Mesodermal cell (in vitro differentiated cells): ENCODE measurements around the gene PLA2G4E. TPM values are rescaled to one million over a fixed set of nuclear protein-coding genes. Genes with fewer than 3 reads are reported as not detected.

Source experiments
- H3K27ac ChIP-seq: 2 replicates; pipeline ENCODE4 v1.7.0; 2013; ENCODE audit warnings: mild to moderate bottlenecking, low read depth, low read length, moderate library complexity; ENCODE audit not compliant: severe bottlenecking
- H3K36me3 ChIP-seq: 2 replicates; pipeline ENCODE4 v1.7.1; 2013; ENCODE audit warnings: mild to moderate bottlenecking, low read length, moderate library complexity; ENCODE audit not compliant: control insufficient read depth, insufficient read depth
- H3K4me1 ChIP-seq: one replicate; pipeline ENCODE4 v1.7.1; 2013; ENCODE audit warnings: mild to moderate bottlenecking, low read length; ENCODE audit not compliant: insufficient read depth, control insufficient read depth, poor library complexity, severe bottlenecking
- H3K4me3 ChIP-seq: 2 replicates; pipeline ENCODE4 v1.7.0; 2013; ENCODE audit warnings: low read length, control low read depth, mild to moderate bottlenecking; ENCODE audit not compliant: insufficient read depth, poor library complexity, severe bottlenecking; ENCODE audit errors: extremely low read depth
- H3K9me3 ChIP-seq: 2 replicates; pipeline ENCODE4 v1.7.1; 2013; ENCODE audit warnings: mild to moderate bottlenecking, low read length, moderate library complexity; ENCODE audit not compliant: control insufficient read depth
- WGBS, 2 experiments: methylation state at CpG; one replicate each; pipeline ENCODE4 v1.1.5; 2013; ENCODE audit warnings: missing lambda C conversion rate in 2 of 2; ENCODE audit not compliant: insufficient coverage in 2 of 2; 5-methylcytosine and 5-hydroxymethylcytosine counted together
- polyA plus RNA-seq, 2 experiments: library from polyadenylated mRNA; stranded (reverse); fragments of 50-300 nt; gene quantifications; one replicate each; pipeline ENCODE4 v1.2.3, GENCODE V29; 2013

The PLA2G4E gene, protein sequence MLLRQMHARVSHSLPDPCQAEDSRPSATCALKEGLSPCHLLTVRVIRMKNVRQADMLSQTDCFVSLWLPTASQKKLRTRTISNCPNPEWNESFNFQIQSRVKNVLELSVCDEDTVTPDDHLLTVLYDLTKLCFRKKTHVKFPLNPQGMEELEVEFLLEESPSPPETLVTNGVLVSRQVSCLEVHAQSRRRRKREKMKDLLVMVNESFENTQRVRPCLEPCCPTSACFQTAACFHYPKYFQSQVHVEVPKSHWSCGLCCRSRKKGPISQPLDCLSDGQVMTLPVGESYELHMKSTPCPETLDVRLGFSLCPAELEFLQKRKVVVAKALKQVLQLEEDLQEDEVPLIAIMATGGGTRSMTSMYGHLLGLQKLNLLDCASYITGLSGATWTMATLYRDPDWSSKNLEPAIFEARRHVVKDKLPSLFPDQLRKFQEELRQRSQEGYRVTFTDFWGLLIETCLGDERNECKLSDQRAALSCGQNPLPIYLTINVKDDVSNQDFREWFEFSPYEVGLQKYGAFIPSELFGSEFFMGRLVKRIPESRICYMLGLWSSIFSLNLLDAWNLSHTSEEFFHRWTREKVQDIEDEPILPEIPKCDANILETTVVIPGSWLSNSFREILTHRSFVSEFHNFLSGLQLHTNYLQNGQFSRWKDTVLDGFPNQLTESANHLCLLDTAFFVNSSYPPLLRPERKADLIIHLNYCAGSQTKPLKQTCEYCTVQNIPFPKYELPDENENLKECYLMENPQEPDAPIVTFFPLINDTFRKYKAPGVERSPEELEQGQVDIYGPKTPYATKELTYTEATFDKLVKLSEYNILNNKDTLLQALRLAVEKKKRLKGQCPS
- polyA plus RNA-seq (2013, experiment 1 of 2) = not detected
- polyA plus RNA-seq (2013, experiment 2 of 2) = not detected

DNA sequence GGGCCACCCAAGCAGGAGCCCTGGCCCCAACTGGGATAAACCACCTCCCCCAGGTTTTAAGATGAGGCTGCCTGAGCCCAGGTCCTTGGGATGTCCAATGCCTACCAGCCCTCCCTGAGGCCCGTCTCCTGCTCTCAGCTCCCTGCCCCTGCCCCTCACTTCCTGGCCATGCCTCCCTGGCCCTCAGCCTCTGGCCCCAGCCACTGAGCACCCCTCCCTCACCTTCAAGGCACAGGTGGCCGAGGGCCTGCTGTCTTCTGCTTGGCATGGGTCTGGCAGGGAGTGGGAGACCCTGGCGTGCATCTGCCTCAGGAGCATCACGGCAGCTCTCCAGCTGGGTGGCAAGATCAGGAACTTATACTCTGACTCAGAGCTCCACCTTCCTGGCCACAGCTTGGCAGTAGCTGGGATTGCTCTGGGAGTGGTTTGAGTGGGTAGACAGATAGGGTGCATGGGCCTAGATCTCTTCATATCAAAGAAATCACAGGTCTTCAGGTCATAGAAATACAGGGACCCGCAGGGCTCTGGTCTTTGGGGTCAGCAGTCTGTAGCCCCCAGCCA is at the start of gene PLA2G4E:
TSS of gene PLA2G4E (minus strand) at position 330 of the 561 bp plus-strand sequence. CDS start at position 318, 12 bp downstream.
- Histone ChIP-seq H3K36me3 (no peaks in the 10 kb centered on the region), H3K4me3 (no peak within 1 kb of the TSS), H3K27ac (no peak within 1 kb of the TSS), H3K9me3 (peaks cover 29% of the 10 kb centered on the region), H3K4me1 (no peaks in the 10 kb centered on the region)
- WGBS, 2 experiments = 86 to 95% methylated on average over 2 to 4 of the region's 5 CpGs

DNA sequence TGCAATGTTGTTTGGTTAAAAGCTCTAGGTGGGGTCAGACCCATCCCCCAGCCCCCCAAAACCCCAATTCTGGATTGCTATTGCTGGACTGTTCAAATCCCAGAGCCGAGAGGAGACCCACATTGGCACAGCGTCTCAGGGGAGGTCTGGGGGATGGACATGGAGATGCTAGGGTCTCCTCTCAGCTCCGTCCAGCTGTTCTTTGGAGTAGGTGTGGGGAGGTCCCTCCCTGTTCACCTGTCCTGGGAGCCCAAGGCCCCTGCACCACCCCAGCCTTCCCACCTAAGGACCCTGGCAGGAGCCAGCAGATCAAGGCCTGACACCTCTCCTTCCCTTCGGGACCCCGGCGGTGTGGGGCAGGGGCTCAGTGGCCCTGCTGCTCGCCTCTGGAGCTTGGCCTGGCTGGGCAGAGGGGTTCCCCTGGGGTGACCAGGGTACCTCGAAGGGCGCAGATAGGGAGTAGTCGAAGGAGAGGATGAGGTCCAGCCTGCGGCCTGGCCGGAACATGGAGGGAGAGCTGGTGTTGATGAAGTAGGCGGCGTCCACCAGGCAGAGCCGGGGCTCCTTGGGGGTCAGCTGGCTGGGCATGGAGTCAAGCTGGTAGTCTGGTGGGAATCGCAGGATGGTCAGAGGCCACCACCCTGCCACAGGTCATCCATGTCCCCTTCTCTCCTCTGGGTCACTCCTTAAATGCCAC is 49.6 kb upstream of the PLA2G4E start:
- no peak overlapping the region for H3K27ac ChIP-seq
- 88 to 98% methylated on average over 6 to 11 of the region's 16 CpGs for whole genome bisulfite sequencing, 2 experiments
- H3K4me3 ChIP-seq = no peak overlapping the region
- H3K9me3 ChIP-seq = no peaks in the 10 kb centered on the region
- peaks cover 5% of the 10 kb centered on the region for H3K4me1 ChIP-seq
- no peaks in the 10 kb centered on the region for H3K36me3 ChIP-seq

DNA sequence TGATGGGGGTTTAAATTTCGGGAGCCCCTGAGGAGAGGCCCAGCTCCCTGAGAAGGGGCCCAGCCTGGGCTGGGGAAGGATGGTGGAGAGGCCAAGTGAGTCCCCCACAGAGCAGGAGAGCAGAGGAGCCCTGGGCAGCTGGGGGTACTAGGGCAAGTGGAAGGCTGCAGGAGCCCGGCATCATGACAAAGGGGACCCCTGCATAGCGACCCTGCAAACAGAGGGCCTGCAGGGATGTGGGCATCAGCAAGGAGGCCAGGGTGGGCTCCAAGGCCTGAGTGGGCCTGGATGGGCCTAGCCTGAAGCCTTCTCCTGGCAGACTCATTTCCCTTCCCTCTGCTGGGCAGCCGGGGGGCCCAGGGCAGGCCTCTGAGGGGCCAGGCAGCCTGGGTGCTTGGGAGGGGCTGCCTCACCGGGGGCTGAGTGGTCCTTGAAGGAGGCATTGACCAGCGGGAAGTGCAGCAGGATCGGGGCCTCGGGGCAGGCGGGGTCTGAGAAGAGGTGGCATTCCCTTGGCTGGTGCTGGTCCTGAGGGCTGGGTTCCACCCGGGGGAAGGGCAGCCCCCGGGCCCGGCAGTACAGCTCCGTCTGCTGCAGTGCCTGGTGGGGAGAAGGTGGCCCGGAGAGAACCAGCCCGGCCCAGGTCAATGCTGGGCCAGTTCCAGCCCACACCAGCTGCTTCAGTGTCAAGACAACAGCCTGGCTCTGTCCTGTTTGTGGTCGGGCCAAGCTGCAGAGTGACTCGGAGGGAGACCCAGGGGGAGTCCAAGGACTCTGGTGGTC is 48.8 kb upstream of the PLA2G4E start:
- WGBS, 2 experiments = 88 to 96% methylated on average over 11 to 12 of the region's 17 CpGs
- H3K4me3 ChIP-seq = no peak overlapping the region
- no peaks in the 10 kb centered on the region for H3K9me3 ChIP-seq

DNA sequence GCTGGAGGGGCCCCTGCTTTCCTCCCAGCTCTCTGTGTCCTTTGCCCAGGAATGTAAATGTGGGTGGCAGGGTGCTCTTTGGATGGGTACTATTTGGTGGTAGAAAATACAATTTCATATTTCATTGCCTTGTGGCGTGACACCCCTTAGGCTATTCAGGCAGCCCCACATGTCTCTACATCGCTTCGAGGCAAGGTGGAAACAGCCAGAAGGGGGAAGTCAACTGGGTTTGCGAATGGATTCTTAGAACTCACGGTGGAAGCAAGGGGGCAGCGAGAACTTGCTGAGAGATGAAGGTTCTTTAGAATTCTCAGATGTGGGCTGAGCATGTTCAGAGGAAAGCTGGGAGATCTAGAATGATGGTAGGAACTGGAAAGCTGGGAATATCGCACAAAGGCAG is 48.2 kb upstream of the PLA2G4E start:
- Histone ChIP-seq H3K27ac (no peak overlapping the region), H3K4me3 (no peak overlapping the region), H3K36me3 (no peaks in the 10 kb centered on the region), H3K9me3 (no peaks in the 10 kb centered on the region), H3K4me1 (peaks cover 12% of the 10 kb centered on the region)
- WGBS, 2 experiments = 90 to 91% methylated on average over 6 to 7 of the region's 7 CpGs

More for the DNA sequence above, 48.8 kb upstream of the PLA2G4E start:
- Histone ChIP-seq H3K36me3 (no peaks in the 10 kb centered on the region), H3K4me1 (peaks cover 12% of the 10 kb centered on the region), H3K27ac (no peak overlapping the region)

DNA sequence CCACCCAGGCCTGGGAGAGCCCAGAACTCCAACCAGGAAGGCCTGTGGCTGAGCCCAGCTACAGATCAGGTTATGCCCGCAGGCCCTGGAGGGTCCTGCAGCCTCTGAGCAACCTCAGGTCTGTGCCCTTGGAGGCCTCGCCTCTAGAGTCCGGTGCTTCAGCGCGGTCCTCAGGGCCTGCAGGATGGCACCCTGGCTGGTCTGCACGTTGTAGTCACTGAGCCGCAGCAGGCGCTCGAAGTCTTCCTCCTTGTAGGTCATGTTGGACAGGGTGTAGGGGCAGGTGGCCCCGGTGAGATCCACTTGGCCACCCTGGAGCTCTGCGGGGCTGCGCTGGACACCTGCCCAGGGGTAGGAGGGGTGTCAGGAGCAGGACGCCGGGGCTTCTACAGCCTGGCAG is 47.8 kb upstream of the PLA2G4E start:
- no peaks in the 10 kb centered on the region for H3K9me3 ChIP-seq
- peaks cover 12% of the 10 kb centered on the region for H3K4me1 ChIP-seq
- H3K36me3 ChIP-seq = no peaks in the 10 kb centered on the region
- WGBS, 2 experiments = 96 to 98% methylated on average over 9 to 14 of the region's 14 CpGs
- H3K4me3 ChIP-seq = no peak overlapping the region
- H3K27ac ChIP-seq = no peak overlapping the region

DNA sequence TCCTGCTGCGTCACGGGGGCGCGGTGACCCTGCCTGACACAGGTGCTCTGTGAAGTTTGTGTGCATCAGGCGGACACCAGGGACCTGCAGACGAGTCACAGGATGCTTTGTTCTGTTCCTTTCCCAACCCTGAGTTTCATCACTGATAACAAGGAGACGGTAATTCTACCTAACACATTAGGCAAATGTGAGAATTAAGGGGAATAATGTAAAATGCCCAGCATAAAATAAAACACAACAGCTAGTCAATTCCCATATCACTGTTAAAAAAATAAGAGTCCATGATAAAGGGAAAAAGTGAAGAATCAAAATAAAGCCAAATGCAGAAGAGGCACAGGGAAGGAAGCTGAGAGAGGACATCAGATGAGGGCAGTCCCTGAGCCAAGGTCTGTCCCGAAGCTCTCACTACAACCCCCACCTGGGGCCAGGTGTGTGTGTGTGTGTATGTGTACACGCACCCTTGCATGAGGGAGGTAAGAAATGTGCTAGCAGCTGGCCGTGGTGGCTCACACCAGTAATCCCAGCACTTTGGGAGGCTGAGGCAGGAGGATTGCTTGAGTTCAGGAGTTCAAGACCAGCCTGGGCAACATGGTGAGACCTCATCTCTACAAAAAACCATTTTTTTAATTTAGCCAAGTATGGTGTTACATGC is 46.0 kb upstream of the PLA2G4E start:
- Histone ChIP-seq H3K9me3 (no peaks in the 10 kb centered on the region), H3K4me1 (peaks cover 12% of the 10 kb centered on the region), H3K36me3 (no peaks in the 10 kb centered on the region), H3K4me3 (no peak overlapping the region), H3K27ac (no peak overlapping the region)
- 13 to 29% methylated on average over 4 to 5 of the region's 10 CpGs for WGBS, 2 experiments

DNA sequence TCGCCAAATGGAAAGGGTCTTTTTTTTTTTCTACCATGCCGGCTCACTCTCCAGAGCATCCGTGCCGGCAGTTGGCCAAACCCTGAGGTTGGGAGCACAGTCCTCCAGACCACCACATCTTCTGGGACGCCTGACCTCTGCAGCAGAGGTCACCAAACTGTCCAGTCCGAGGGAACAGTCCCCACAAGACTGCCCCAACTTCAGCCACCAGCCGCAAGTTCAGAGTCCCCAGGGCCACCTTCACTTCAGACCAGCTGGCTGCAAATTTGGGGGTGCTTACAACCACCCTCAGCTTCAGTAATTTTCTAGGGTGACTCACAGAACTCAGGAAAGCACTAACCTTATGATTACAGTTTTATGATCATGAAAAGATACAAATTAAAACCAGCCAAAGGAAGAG is 44.6 kb upstream of the PLA2G4E start:
- WGBS, 2 experiments = 57 to 74% methylated on average over 3 to 7 of the region's 7 CpGs
- Histone ChIP-seq H3K27ac (no peak overlapping the region), H3K4me1 (peaks cover 12% of the 10 kb centered on the region), H3K36me3 (no peaks in the 10 kb centered on the region), H3K4me3 (no peak overlapping the region), H3K9me3 (no peaks in the 10 kb centered on the region)

DNA sequence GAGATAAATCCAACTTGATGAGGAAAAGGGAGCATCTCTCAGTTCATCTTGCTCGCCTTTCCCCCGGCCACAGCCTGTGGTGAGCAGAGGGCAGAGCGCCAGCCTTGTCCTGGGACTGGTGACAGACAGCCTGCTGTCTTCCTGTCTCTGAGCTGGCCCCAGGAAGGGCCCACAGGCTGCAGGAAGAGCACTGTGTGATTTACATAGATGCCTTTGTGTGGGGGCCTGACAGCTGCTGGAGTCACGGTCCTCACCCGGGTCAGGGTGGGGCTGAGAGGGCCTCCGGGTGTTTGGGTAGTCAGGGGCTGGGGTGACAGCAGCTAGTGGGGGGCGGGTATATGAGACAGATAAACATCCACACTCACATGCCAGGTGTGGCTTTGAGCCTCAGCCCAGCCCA is 44.2 kb upstream of the PLA2G4E start:
- Histone ChIP-seq H3K4me1 (peaks cover 12% of the 10 kb centered on the region), H3K4me3 (no peak overlapping the region), H3K27ac (no peak overlapping the region), H3K36me3 (no peaks in the 10 kb centered on the region), H3K9me3 (no peaks in the 10 kb centered on the region)
- WGBS, 2 experiments = 43 to 75% methylated on average over 3 to 5 of the region's 7 CpGs

DNA sequence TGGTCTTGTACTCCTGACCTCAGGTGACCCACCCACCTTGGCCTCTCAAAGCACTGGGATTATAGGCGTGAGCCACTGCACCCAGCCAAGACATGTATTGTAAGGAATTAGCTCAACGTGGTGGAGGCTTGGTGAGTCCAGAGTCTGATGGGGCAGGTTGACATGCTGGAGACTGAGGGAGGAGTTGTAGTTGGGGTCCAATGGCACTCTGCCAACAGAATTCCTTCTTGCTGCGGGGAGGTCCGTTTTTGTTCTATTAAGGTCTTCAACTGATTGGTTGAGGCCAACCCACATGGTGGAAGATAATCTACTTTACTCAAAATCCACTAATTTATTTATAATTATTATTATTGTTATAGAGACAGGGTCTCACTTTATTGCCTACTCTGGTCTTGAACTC is 43.4 kb upstream of the PLA2G4E start:
- WGBS, 2 experiments = 83 to 100% methylated on average over 1 to 2 of the region's 4 CpGs
- Histone ChIP-seq H3K36me3 (no peaks in the 10 kb centered on the region), H3K4me3 (no peak overlapping the region), H3K4me1 (peaks cover 12% of the 10 kb centered on the region), H3K27ac (no peak overlapping the region), H3K9me3 (no peaks in the 10 kb centered on the region)
